Fibroblast of lung (primary cell): Measurements from ENCODE around the gene NIP7.

Experiments used
- CTCF ChIP-seq, 2 donors: IDR thresholded peaks in 1 of 2; conservative IDR thresholded peaks in 1 of 2; 1 replicate in 1 of 2; 2 replicates in 1 of 2; pipeline ENCODE4 v1.5.1; 2011 to 2012; ENCODE audit warnings: low read length in 2 of 2, control low read depth in 1 of 2, inconsistent platforms in 1 of 2, low read depth in 1 of 2, mild to moderate bottlenecking in 1 of 2
- EZH2 ChIP-seq: IDR thresholded peaks from 2 replicates; pipeline ENCODE4 v1.5.1; 2012; ENCODE audit warnings: low read length, control low read depth, mild to moderate bottlenecking; ENCODE audit errors: missing control alignments

DNA sequence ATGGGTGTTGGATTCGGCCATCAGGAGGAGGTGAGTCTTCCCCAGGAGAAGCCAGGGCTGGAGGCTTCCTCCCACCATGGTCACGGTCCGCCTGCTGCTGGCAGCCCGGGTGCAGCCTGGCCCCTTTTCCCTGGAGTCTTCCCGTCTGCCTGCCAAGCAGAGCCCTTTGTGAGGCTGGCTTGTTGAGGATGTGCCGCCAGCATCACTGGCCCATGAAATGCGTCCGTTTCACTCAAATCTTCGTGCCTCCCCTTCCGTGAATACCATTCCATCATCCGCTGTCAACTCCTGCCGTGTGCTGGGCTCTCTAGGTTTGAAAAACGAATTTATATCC lies 18.9 kb upstream of the NIP7 start:
- TF ChIP-seq CTCF (conservative IDR thresholded peaks at IDR 0.05 in 1 of 2, IDR thresholded peaks at IDR 0.05 in 1 of 2; ENCODE audit: low read depth in 1 of 2, low read length in 2 of 2): no peak
- no peak for TF ChIP-seq EZH2
